K562 (cell line): Measurements from ENCODE around the gene UNC13A. TPM values are rescaled to one million over a fixed set of nuclear protein-coding genes. Genes with fewer than 3 reads are reported as not detected.

Experiments used
- ARID4B ChIP-seq: sonication (generic); formaldehyde crosslinking; IDR thresholded peaks from 2 replicates; pipeline ENCODE4 v1.8.0; 2022; ENCODE audit warnings: mild to moderate bottlenecking, missing genetic modification reagents
- BRD9 ChIP-seq: fragments of 450-650 bp; IDR thresholded peaks from 2 replicates; pipeline ENCODE4 v1.6.1; 2018; ENCODE audit warnings: low read depth; ENCODE audit not compliant: partially characterized antibody
- DEAF1 ChIP-seq: fragments of 450-650 bp; formaldehyde crosslinking; IDR thresholded peaks from 2 replicates; pipeline ENCODE4 v1.4.0; 2020; ENCODE audit warnings: mild to moderate bottlenecking, moderate library complexity
- EP400 ChIP-seq: fragments of 450-650 bp; IDR thresholded peaks from 2 replicates; pipeline ENCODE4 v1.6.1; 2017; ENCODE audit warnings: antibody characterized with exemption, mild to moderate bottlenecking, moderate library complexity
- FOXJ3 ChIP-seq: sonication (generic); formaldehyde crosslinking; IDR thresholded peaks from 2 replicates; pipeline ENCODE4 v1.4.0; 2020; ENCODE audit warnings: mild to moderate bottlenecking, missing genetic modification reagents
- GTF2F1 ChIP-seq: IDR thresholded peaks from 2 replicates; pipeline ENCODE4 v1.6.1; 2011; ENCODE audit warnings: low read depth, low read length, improper control_type of control experiment
- POLR2AphosphoS5 ChIP-seq: IDR thresholded peaks from 2 replicates; pipeline ENCODE4 v1.6.1; 2011; ENCODE audit warnings: mild to moderate bottlenecking, low read depth, low read length, moderate library complexity; ENCODE audit not compliant: control insufficient read depth, insufficient read depth
- SIN3B ChIP-seq: fragments of 450-650 bp; IDR thresholded peaks from 2 replicates; pipeline ENCODE4 v1.6.1; 2017; ENCODE audit warnings: low read depth, mild to moderate bottlenecking, moderate library complexity
- ZBTB49 ChIP-seq: sonication (generic); formaldehyde crosslinking; IDR thresholded peaks from 2 replicates; pipeline ENCODE4 v1.8.0; 2022; ENCODE audit warnings: missing genetic modification reagents, mild to moderate bottlenecking, borderline replicate concordance
- polyA plus RNA-seq, 8 experiments: library from polyadenylated mRNA; depleted of rRNA in 4 of 8; stranded (reverse) in 5 of 8; unstranded in 3 of 8; fragments of >200 nt; fragmentation: Nextera tagmentation in 2 of 8; fragmentation: Illumina TruSeq in 1 of 8; extraction: Ambion mirVana in 2 of 8; extraction: Trizol in 1 of 8; gene quantifications; 2 replicates each; pipeline versions ENCODE4 v1.2.1 to v1.2.3, GENCODE V29; 2011 to 2014; ENCODE audit warnings: inconsistent platforms in 1 of 8, missing spikeins in 1 of 8
- total RNA-seq, 7 experiments: library from RNA; depleted of rRNA in 6 of 7; stranded (reverse); fragments of >200 nt in 6 of 7; fragmentation: Illumina TruSeq in 2 of 7; extraction: Trizol in 2 of 7; gene quantifications; 2 replicates each; pipeline versions ENCODE4 v1.2.1 to v1.2.3, GENCODE V29; 2011 to 2021; ENCODE audit warnings: low replicate concordance in 1 of 7
- TF ChIP-seq, protein P1 (sequence below): fragments of 450-650 bp; IDR thresholded peaks from 2 replicates; pipeline ENCODE4 v1.6.1; 2017; ENCODE audit warnings: mild to moderate bottlenecking, moderate library complexity

UNC13A gene
- total and polyA plus RNA-seq, 9 of the 15 experiments (the other 6 are each of a cell fraction or from before 2014, with no cell fraction given): 0.03 to 1.0 (median 0.25) TPM

GRCh38 chr19:17555929-17556813 lies 132.0 kb downstream of the UNC13A start (continued):
- TF ChIP-seq ARID4B (CRISPR knock-in tag): peak; percentile 79; the same call in 1 of the 2 replicates
- no peak for TF ChIP-seq DEAF1 (CRISPR knock-in tag)
- no peak for TF ChIP-seq SIN3B
- TF ChIP-seq EP400: peak; percentile 64; the same call in 1 of the 2 replicates
- TF ChIP-seq ZBTB49 (CRISPR knock-in tag): no peak
- TF ChIP-seq, protein P1, sequence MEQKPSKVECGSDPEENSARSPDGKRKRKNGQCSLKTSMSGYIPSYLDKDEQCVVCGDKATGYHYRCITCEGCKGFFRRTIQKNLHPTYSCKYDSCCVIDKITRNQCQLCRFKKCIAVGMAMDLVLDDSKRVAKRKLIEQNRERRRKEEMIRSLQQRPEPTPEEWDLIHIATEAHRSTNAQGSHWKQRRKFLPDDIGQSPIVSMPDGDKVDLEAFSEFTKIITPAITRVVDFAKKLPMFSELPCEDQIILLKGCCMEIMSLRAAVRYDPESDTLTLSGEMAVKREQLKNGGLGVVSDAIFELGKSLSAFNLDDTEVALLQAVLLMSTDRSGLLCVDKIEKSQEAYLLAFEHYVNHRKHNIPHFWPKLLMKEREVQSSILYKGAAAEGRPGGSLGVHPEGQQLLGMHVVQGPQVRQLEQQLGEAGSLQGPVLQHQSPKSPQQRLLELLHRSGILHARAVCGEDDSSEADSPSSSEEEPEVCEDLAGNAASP: no peak
- TF ChIP-seq GTF2F1: no peak
- TF ChIP-seq FOXJ3: no peak
- no peak for TF ChIP-seq BRD9
- no peak for TF ChIP-seq POLR2AphosphoS5
